NCI-H774 (cell line): ENCODE data around the gene LRG1.

Experiments
- DNase-seq: peaks from one replicate; lab custom pipeline; 2025; lab: John Stamatoyannopoulos, UW

LRG1 gene

DNA sequence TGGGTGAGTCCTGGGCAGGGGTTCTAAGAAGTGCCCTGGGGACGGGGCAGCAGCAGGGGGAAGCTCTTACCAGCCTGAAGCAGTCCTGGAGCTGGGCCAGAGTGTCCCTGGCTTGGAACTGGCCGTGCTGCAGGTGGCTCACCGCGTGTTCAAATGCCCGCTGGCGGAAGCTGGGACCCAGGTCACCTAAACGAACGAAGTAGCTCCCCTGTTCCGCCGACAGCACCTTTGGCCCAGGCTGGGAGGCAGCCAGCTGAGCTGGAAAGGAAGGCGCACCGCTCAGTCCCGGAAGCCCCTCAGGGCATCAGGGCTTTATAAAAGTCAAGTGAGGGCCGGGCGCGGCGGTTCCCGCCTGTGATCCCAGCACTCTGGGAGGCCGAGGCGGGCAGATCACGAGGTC, 31.1 kb downstream of the LRG1 start:
- no peak for DNase-seq

DNA sequence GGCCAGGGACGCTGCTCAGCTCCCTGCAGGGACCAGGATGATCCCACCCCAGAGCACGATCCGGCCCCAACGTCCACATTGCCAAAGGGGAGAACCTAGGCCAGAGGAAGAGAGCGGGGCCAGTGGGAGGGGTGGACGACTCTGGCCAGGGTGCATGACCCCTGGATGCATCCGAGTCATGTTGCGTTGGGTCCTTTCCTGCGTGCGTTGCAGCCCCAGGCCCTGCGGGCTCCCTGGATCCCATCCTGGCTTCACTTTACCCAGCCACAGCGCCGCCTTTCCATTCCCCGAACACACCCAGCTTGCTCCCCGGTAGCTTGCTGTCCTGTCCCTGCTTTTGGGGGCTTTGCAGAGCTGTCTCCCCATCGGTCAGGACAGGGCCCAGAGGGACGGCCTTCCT, 32.0 kb downstream of the LRG1 start:
- no peak for DNase-seq

DNA sequence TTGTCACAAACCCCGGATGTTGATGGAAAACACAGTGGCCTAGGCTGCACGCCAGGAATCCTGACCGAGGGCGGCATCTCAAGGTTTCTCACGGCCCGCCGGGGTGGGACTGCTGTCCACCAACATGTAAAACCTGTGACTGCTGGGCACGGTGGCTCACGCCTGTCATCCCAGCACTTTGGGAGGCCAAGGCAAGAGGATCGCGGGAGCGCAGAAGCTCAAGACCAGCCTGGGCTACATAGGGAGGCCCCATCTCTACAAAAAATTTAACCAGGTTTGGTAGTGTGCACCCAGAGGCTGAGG, 32.7 kb downstream of the LRG1 start:
- DNase-seq = no peak

DNA sequence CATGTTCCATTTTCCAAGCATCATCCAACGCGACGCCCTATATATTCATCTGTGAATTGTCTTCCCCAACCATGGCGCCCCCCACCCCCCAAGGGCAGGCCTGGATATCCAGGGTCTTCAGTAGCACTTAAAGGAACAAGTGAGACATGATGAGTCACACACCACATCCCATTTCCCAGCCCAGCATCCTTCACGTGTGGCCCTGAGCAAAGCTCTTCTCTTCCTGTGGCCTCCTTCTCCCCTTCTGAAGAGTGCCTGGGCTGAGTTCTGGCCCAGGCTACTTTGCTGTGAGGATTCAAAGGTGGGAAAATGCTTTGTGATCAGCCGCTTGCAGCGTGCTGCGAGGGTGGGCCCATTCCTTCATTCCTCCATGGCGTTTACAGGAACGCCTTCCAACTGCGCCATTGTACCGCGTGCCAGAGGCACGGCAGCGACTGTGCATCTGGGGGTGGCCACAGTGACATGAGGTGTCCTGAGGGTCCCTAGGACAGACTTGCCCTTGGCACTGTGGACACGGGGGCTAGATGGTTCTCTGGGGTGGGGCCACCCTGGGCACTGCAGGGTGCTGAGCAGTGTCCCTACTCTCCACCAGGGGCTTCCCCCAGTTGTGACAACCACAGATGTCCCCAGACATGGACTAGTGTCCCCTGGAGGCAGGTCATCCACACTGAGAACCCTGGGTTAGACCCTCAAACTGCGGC, 33.2 kb downstream of the LRG1 start:
- DNase-seq = no peak

DNA sequence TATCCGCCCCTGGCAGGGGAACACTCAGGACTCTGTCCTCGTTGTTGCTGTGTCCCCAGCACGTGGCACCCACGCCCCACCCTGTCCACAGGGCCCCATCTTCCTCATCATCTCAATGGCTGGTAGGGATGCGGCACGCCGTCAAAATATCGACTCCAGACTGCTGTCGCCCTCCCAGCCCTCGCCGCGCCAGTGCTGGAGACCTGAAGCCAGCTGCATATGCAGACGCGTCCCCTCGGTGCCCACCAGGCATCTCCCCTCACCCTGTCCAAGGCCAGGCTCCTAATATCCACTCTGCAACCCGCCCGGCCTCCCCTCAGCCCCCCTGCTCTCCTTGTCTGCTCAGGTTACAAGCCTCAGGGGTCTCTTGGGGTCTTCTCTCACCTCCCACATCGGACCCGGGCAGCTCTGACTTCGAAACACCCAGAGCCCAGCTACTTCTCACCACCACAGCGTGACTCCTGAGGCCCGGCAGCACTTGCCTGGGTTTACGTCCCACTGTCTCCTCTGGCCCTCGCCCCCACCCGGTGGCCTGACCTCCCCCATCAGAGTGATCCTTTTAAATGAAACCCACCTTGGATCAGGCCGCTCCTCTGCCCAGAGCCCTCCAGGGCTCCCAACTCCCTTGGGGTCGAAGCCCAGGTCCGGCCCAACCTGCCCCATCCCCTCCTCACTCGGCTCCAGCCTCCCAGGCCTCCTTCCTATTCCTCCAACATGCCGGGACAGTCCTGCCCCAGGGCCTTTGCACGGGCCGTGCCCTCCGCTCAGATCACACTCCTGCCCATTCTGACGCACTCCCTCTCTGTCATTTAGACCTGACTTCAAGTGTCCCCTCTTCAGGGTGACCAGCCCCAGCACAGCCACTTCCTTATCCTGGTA, 34.0 kb downstream of the LRG1 start:
- no peak for DNase-seq

DNA sequence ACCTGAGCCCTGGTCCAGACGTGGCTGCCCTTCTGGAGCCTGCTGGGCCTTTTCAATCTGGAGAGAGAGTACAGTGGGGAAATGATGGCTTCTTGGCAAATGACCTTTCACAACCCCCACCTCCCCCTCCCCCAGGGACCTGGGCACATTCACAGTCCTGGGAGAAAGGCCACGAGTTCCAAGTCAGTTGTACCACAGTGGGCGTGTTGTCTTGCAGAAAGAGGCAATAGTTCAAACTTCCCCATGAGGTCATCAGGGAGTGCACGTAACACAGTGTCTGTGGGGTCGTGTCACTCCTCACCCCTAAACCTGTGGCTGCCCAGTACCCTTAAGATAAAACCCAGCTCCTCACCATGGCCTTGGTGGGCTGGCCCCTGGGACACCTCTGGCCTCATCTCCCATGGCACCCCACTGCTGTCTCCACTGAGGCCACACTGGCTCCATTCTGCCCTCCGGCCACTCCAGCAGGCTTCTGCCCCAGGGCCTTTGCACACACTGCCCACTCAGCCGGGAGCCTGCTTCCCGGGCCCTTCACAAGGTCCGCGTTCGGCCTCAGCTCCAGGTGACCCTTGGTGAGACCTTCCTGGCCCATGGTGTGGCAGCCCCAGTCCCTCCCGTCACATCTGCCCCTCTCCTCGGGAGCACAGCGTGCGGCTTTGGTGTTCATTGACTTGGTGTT, 34.8 kb downstream of the LRG1 start:
- no peak for DNase-seq

DNA sequence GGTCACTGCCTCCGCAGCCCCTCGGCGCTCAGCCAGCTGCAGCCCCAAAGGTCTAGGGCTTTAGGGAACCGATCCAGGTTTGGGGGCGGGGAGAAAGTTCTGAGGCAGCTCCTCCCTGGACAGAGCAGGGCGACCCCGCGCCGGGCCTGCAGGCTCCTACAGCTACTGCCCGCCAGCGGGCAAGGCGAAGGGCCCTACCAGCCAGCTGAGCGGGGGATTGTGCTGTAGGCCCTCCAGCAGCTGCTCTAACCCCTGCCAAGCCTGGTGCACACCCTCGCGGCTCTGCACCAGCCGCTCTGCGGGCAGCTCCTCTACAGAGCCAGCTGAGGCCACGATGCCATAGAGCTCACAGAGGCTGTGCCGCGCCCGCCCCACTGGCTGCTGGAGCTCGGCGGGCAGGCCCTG, 35.5 kb downstream of the LRG1 start:
- no peak for DNase-seq

DNA sequence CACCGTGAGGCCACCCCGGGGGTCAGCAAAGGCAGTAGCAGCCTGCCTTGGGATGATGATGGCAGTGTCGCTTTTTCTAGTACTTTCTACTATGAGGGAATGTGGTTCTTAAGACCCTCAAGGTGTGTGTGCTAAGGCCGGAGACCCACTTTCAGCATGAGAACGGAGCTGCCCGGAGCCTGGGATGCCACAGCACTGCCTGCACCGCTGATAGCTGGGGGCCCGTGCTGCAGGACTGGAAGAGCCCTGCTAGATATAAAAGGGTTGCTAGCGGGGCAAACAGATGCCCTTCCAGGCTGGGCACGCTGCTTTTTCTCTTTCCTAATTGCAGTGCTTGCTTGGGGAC, 36.0 kb downstream of the LRG1 start:
- no peak for DNase-seq

DNA sequence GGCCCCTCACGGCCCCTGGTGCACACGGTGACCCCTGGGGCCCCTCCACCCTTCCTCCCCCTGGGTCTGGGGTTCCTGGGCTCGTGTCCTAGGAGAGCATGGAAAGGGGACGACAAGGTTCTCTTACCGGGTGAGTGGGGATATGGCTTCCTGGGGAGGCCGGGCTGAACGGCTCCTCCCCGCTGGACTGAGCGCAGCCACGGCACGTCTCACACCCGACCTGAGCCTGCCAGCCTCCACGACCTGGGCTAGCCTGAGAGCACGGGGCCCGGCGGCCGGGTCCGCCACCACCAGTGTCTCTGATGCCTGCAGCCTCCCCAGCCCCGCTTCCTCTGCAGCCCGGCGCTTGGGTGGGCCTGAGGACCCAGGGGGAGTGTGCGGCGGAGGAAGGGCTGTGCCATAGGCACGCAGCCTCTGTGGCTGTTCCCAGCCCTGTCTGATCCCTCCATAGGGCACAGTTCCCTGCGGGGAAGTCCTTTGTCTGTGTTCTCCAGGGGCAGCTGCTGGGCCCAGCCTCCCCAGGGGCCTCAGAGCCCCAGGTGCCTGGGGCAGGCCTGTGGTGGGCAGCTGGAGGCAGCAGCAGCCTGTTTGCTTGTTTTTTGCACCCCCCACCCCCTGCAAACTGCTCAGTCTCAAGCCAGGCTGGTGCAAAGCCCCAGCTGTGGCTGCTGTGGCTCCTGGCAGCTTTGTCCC, 36.6 kb downstream of the LRG1 start:
- no peak for DNase-seq

DNA sequence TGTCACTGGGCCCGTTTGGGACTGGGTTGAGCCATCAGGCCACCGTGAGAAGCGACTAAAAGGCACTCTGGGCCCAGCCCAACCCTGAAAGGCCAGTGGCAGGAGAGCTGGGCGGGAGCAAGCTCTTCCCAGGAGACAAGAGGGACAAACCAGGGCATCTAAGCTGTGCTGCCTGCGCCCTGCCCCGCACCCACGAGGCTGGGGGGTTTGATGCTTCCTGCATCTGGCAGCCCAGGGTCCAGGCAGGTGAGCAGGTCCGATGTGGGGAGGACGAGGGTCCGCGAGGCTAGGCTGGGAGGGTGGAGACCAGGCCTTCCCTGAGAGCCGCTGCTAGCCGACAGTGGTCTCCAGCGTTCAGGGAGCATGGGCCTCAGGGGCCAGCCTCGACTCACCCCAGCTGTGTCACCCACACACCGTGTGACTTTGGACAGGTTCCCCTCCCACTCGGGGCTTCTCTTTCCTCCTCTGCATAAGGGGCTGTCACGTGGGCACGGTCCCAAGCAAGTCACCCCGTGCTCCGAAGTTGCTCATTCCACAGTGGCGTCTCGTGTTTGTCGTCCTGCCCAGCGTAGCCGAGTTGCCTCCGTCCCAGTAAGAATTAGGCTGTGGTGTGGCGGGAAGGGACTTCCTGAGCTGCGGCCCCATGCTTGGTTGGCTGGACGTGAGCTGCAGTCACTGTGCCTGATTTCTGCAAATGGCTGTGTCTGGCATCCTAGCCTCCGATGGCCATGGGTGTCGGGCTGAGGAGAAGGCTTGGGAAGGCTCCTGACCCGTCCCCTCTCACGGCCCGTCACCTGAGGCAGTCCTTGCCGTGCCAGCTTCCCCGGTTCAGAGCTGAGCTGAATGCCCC, 37.3 kb downstream of the LRG1 start:
- no peak for DNase-seq

DNA sequence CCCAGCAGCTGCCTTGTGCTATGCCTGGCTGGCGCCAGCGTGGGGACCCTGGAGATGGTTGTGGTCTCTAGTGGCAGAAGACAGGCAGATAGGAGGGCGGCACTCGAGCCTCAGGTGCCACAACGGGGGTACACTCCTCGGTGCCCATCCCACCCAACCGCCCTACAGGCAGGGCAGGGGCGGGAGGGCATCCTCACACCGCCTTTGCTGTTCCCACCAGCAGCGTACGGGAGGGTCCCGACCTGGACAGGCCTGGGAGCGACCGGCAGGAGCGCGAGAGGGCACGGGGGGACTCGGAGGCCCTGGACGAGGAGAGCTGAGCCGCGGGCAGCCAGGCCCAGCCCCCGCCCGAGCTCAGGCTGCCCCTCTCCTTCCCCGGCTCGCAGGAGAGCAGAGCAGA, 38.1 kb downstream of the LRG1 start:
- DNase-seq = no peak

DNA sequence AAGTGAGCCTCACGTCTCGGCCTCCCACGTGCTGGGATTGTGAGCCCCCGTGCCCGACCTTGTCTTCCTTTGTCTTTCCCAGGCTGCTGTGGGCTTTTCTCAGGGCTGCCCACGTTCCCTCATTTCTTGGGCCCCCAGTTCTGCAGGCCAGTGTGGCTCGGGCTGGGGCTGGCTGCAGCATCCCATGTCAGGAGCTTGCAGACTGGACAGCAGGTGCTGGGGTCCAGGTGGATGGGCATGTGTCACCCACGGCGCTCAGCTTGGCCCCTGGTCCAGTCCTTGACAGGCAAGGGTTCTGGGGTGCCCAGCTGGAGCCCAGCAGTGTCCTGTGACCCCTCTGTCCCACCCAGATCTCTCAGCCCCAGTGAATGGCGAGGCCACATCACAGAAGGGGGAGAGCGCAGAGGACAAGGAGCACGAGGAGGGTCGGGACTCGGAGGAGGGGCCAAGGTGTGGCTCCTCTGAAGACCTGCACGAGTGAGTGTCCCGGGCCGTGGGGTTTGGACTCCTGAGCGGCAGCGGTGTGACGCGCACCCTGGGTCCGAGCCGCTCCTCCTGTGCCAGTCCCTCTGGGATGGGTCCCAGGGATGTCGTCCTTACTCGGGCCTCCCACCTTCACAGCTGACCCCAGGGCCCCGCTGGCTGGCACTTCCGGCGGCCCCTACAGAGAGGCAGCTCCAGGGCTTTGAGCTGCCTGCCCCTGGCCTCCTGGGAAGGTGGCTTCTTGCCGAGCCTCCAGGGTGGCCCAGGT, 38.8 kb downstream of the LRG1 start:
- no peak for DNase-seq

DNA sequence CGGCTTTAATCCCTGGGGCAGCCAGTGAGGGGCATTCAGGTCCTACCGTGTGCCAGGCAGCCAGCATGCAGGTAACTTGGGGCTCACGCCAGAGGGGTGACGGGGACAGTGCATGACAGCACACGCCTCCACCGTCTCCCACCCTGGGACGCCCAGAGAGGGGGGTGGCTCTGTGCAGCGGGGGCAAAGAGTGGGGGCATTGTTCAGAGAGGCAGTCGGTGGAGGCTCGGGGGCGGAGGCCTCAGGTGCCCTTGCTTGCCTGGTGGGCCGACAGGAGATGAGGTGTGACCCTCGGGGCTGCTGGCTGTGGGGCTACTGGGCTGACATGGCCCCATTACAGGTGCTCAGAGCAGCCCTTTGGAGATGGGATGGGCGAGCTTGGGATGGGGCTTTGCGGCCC, 40.0 kb downstream of the LRG1 start:
- DNase-seq = no peak

DNA sequence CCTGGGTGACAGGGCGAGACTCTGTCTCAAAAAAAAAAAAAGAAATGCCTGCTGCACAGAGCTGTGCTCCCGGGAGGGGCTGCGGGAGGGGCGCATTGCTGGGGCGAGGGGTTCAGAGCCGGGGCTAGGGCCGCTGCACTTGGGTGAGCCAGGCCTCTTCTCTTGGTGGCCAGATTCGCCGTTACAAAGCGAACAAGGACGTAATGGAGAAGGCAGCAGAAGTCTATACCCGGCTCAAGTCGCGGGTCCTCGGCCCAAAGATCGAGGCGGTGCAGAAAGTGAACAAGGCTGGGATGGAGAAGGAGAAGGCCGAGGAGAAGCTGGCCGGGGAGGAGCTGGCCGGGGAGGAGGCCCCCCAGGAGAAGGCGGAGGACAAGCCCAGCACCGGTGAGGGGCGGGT, 40.5 kb downstream of the LRG1 start:
- no peak for DNase-seq

DNA sequence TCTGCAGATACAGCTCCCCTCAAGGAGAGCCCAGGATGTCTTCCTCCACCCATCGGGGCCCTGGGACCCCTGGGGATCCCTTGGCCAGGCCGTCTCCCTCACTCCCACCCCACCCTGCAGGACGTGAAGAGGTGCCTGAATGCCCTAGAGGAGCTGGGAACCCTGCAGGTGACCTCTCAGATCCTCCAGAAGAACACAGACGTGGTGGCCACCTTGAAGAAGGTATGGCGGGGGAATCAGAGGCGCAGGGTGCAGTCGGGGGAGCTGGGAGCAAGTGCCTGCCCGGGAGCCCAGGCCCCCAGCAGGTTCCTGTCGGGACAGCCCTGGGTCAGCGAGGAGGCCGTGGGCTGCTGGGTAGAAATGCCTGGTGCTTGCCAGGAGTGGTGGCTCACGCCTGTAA, 41.1 kb downstream of the LRG1 start:
- no peak for DNase-seq

DNA sequence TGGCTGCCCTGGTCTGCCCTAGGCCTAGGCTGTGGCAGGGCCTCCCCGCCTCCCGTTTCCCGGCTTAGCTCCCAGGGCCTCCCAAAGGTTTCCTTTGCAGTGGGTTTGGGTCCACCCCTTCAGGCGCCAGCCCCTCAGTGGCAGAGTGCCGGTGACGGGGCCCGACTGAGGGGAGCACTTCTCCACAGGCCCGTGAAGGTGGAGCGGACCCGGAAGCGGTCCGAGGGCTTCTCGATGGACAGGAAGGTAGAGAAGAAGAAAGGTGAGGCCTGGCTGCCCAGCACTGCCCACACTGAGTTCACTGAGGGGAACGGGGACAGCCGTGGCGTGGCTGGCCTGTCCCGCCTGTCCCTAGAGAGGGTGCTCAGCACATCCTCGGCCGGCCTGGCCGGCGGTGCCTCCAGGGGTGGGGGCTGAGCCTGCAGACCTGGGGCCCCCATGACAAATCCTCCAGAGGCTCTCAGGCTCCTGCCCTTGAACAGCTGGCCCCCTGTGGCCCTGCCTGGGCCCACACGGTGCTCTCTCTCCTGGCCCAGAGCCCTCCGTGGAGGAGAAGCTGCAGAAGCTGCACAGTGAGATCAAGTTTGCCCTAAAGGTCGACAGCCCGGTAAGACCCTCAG, 42.0 kb downstream of the LRG1 start:
- no peak for DNase-seq

DNA sequence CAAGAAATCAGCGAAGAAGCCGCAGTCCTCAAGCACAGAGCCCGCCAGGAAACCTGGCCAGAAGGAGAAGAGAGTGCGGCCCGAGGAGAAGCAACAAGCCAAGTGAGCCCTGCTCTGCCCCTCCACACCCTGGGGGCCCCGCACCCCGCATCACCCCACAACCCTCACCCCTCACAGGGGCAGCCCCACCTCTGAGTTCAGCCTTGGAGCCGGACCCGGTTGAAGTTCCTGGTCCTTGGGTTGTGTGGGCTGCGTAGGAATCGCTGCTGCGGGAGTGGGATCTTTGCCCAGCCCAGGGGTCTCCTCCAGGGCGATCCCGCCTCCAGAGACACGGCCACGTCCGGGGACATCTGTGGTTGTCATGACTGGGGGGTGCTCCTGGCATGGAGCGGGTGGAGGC, 43.5 kb downstream of the LRG1 start:
- DNase-seq = no peak

DNA sequence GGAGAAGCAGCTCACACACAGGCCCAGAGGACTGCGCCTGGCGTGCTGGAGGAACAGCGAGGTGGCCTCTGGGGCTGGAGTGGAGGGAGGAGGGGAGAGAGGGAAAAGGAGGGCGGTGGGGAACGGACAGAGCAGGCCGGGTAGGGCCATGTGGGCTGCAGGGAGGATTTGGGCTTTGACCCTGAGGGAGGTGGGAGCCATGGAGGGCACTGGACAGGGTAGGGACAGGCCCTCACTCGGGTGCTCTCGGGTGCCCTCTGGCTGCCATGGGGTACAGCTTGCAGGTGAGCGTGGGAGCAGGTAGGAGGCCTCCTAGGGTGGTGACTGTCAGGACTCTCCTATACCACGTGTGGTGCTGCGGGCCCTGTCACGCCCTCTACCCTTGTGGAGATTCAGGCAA, 44.4 kb downstream of the LRG1 start:
- DNase-seq = no peak

DNA sequence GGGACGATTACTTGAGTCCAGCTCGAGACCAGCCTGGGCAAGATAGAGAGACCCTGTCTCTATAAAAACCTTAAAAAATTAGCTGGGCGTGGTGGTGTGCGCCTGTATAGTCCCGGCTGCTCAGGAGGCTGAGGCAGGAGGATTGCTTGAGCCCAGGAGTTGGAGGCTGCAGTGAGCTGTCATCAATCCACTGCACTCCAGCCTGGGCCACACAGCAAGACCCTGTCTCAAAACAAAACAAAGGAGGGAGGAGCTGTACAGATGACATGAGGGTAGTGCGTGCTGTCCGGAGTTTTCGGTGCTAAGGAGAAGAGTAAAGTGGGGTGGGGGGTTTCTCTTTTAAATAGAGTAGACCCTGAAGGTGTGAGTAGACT, 45.2 kb downstream of the LRG1 start:
- DNase-seq = no peak

DNA sequence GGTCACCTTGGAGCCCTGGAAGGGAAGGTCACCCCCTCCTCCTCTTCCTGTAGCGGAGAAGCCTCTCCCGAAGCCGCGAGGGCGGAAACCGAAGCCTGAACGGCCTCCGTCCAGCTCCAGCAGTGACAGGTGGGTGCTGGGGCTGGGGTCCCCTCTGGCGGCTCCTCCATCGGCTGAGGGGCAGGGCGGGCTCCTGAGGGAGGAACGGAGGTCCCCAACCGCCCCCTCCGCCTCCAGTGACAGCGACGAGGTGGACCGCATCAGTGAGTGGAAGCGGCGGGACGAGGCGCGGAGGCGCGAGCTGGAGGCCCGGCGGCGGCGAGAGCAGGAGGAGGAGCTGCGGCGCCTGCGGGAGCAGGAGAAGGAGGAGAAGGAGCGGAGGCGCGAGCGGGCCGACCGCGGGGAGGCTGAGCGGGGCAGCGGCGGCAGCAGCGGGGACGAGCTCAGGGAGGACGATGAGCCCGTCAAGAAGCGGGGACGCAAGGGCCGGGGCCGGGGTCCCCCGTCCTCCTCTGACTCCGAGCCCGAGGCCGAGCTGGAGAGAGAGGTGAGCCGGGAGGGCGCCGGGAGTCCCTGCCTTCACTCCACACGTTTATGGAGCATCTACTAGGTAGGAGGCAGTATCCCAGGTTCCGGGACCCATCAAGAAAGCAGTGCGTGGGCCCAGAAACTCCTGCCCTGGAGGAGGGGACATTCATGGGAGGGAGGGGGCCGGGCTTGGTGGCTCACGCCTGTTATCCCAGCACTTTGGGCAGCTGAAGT, 45.7 kb downstream of the LRG1 start:
- DNase-seq = no peak
